GM21528 (cell line): ENCODE results near the gene C5orf15.
A peak's percentile ranks its signal among the peaks of the same experiment; 100 is the strongest.
"Not testable (repeated sequence)": the region's sequence is repeated elsewhere in the genome, so short reads cannot be mapped to it uniquely, and the experiment has no call there.

Experiments used
- ATAC-seq: cut with Tn5 transposase; IDR thresholded peaks from one replicate; pipeline ENCODE4 v1.9.1; 2021; ENCODE audit warnings: mild to moderate bottlenecking, moderate library complexity; ENCODE audit not compliant: unreplicated experiment, low FRiP score

C5orf15 gene

DNA sequence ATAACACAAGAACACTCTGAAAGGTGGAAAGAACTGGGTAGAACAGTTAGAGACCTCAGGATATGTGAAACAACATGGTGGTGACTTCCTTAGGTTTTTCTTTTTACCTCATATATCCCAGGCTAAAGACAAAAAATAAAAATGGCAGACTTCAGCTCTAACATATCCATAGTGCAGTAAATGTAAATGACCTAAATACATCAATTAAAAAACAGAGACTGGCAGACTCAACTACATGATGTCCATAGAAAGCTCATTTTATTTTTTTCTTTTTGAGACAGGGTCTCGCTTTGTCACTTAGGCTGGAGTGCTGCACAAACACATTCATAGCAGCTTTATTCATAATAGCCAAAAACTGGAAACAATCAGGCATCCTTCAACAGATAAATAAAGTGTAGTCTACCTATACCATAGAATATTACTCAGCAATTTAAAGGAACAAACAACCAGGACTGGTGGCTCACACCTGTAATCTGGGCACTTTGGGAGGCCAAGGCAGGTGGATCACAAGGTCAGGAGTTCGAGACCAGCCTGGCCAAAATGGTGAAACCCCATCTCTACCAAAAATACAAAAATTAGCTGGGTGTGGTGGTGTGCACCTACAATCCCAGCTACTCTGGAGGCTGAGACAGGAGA is 4.8 kb downstream of the C5orf15 start:
- ATAC-seq: no peak

GRCh38 chr5:133962801-133963476 is 5.5 kb downstream of the C5orf15 start:
- no peak for ATAC-seq

DNA sequence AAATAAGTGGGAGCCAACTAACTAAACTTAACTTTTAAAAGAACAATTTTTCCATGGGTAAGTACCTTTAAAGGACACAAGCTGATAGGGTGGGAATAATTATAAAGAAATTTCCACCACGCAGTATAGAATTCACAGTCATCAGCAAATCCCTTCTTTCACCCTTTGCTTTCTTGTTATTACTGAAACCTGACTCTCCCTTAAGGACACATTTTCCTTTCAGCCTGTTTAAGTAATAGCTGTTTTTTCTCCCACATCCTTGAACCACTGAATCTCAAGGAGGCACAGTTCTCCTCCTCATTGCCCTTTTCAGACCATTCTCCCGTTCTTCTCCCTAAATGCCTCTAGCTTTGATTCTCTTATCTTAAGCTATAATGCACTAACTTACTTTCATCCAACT is 6.3 kb downstream of the C5orf15 start:
- ATAC-seq: no peak

DNA sequence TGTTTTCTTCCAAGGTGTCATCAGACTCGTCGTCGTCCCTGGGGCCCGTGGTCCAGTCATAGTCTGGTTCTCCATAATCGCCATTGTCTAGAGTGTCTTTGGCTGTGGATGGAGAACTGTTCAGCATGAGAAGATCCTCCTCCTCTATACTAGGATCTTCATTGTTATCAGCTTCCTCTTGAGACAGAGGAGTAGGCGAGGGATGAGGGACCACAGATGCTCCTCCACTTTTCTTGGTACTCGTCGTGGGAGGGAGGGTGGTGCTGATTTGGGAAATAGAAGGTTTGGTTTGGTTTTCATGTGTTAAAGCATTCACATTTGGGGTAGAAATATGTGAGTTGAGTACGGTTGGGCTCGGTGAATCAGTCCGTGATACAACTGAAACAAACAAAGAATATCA is 8.8 kb downstream of the C5orf15 start:
- ATAC-seq: no peak

DNA sequence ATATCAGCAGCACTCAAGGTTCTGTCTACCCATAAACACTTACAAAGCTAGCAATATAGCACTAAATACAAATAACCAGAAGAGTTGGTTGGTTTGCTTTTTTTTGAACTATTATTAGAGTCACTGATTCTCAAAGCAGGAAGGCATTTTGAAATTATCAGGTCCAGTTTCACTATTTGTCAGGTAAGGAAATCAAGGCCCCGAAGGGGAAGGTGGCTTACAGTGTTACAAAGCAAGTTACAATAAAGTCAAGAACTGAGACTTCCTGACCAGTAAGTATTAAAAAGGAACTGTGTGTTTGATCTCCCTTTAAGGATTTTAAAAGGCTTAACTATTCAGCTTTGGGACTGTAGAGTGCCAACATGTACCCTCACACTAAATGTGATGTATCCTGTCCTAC is 10.8 kb downstream of the C5orf15 start:
- ATAC-seq: peak; percentile 81

DNA sequence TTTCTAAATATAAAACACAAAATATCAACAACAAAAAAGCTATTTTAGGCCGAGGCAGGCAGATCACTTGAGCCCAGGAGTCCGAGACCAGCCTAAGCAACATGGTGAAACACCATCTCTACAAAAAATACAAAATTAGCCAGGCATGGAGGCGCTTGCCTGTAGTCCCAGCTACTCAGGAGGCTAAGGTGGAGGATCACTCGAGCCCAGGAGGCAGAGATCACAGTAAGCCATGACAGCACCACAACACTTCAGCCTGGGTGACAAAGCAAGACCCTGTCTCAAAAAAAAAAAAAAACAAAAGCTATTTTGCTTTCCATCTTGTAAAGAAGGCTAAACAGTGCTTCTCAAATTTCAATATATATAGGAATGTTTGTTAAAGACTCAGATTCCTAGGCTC is 11.3 kb downstream of the C5orf15 start:
- peak; percentile 21 for ATAC-seq

DNA sequence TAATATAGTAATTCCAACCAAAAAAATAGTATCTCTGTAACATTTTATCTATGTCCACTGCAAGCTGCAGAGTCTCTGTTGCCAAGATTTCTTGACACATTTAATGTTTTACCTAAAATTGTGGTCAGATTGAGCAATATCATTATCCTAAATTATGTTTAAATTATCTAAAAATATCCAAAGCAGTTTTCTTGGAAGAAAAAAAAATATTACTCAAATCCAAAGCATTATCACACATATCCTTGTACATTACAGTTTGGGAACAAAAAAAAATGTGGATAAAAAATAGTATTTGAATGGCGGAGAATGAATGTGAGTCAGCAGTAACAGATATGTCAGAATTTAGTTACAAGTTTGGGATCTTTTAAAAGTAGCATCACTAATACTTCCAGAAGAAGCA is 12.2 kb downstream of the C5orf15 start:
- not testable (repeated sequence) for ATAC-seq

GRCh38 chr5:133953568-133954145 is 14.8 kb downstream of the C5orf15 start:
- no peak for ATAC-seq

GRCh38 chr5:133952729-133953567 is 15.5 kb downstream of the C5orf15 start:
- ATAC-seq: no peak

GRCh38 chr5:133950821-133951612 is 17.4 kb downstream of the C5orf15 start:
- ATAC-seq: no peak

DNA sequence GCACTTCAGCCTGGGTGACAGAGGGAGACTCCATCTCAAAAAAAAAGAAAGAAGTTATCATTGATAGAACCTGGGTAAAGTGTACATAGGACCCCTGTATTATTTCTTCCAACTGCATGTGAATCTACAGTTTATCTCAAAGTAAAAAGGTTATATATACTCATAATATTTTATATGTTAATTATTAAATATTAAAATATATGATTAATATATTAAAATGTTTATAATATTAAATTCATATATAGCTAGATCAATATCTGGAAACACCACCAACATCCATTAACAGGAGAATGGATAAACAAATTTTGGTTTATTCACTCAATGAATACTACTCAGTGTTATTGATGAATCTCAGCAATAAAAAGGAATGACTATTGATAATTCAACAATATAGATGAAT is 19.7 kb downstream of the C5orf15 start:
- no peak for ATAC-seq

- ATAC-seq: no peak
These were observed 21.0 kb downstream of the C5orf15 start for GRCh38 chr5:133947431-133947841.

- no peak for ATAC-seq
These were observed 22.9 kb downstream of the C5orf15 start for GRCh38 chr5:133945568-133945967.

- no peak for ATAC-seq
These were observed 23.9 kb downstream of the C5orf15 start for GRCh38 chr5:133944263-133945185.

DNA sequence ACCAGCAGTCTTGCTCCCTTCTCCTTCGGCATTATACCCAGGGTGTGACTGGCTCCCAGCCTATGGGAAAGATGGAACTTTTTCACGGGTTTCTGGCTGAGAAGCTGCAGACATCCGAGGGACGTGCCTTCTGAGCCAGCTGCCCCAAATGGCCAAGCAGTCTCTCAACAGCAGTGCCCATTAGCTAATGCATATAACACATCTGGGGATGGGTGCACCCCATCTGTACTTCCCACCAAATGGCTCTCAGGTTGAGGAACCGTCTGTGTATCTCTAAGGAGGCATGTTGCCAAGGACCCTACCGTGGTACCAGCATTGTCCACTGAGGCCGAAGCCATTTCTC is 25.0 kb downstream of the C5orf15 start:
- no peak for ATAC-seq

GRCh38 chr5:133942614-133943474 is 25.6 kb downstream of the C5orf15 start:
- ATAC-seq: no peak

GRCh38 chr5:133941456-133942196 is 26.8 kb downstream of the C5orf15 start:
- no peak for ATAC-seq

DNA sequence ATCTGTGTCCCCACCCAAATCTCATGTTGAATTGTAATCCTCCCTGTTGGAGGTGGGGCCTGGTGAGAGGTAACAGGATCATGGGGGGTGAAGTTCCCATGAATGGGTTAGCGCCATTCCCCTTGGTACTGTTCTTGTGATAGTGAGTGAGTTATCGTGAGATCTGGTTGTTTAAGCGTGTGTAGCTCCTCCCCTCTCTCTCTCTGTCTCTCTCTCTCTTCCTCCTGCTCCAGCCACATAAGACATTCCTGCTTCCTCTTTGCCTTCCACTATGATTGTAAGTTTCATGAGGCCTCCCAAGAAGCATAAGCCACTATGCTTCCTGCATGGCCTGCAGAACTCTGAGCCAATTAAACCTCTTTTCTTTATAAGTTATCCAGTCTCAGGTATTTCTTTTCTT is 28.8 kb downstream of the C5orf15 start:
- ATAC-seq: no peak
